NT2/D1 (cell line): ENCODE data around the gene LINC00237.

Source experiments
- DNase-seq: peaks from one replicate; pipeline ENCODE4 v3.0.0-alpha.2; 2011; ENCODE audit warnings: low read depth, low spot score
- H3K27me3 ChIP-seq: 2 replicates; pipeline ENCODE4 v1.6.0; 2011; ENCODE audit warnings: mild to moderate bottlenecking; ENCODE audit not compliant: insufficient read length, insufficient read depth
- H3K36me3 ChIP-seq: 2 replicates; pipeline ENCODE4 v1.6.1; 2011; ENCODE audit warnings: mild to moderate bottlenecking, low read length, mixed read lengths; ENCODE audit not compliant: insufficient read depth, insufficient read length
- H3K4me1 ChIP-seq: 2 replicates; pipeline ENCODE4 v1.5.1; 2011; ENCODE audit not compliant: insufficient read depth, insufficient read length
- H3K4me3 ChIP-seq: 2 replicates; pipeline ENCODE4 v1.5.1; 2011; ENCODE audit warnings: low read depth; ENCODE audit not compliant: insufficient read length
- H3K9ac ChIP-seq: 2 replicates; pipeline ENCODE4 v1.6.0; 2011; ENCODE audit warnings: low read depth; ENCODE audit not compliant: insufficient read length
- H3K9me3 ChIP-seq: 2 replicates; pipeline ENCODE4 v1.5.1; 2011; ENCODE audit warnings: mild to moderate bottlenecking, low read length; ENCODE audit not compliant: insufficient read depth
- SUZ12 ChIP-seq: IDR thresholded peaks from 2 replicates; pipeline ENCODE4 v1.6.1; 2011; ENCODE audit not compliant: insufficient read length, insufficient read depth; ENCODE audit errors: extremely low read depth
- YY1 ChIP-seq: IDR thresholded peaks from 2 replicates; pipeline ENCODE4 v1.6.1; 2011; ENCODE audit not compliant: insufficient read length, insufficient read depth
- ZNF274 ChIP-seq: IDR thresholded peaks from 2 replicates; pipeline ENCODE4 v1.6.1; 2011; ENCODE audit warnings: mild to moderate bottlenecking, low read depth, low read length

LINC00237 gene

DNA sequence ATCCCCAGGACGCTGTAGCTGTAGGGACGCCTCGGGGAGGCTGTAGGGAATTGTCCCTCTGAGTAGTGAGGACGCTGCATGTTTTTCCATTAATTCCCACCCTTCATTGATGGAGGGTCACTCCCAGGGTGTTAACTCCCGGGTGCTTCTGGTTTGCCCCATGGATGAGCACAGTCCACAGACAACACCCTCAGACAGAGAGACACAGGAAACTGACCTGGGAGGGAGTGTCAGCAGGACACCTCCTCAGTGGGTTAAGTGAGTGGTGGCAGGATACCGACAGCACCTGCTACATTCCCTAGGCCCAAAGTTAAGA, 53.5 kb downstream of the LINC00237 start:
- H3K4me3 ChIP-seq: no peak overlapping the region
- no peaks in the 10 kb centered on the region for H3K4me1 ChIP-seq
- H3K36me3 ChIP-seq: no peaks in the 10 kb centered on the region

DNA sequence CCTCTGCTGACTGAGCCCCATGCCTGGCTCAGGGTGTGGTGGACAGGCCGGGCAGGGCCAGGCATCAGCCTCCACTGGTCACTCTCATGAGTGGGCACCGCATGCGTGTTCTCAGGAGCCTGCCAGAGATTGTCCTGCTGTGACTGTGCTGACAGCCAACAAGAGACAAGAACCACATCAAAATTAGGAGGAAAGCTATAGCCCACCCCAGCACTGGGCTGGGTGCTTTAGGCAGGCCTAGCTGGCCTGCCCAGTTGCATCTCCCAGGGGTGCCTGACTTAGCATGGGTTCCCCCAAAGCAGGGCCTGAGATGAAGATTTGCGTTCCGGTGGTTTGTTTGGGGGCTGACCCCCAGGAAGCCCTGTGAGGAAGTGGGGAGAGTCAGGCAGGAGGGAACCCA, 53.9 kb downstream of the LINC00237 start:
- Histone ChIP-seq H3K9me3 (no peaks in the 10 kb centered on the region), H3K4me3 (no peak overlapping the region), H3K9ac (no peak overlapping the region), H3K27me3 (no peaks in the 10 kb centered on the region), H3K36me3 (no peaks in the 10 kb centered on the region), H3K4me1 (no peaks in the 10 kb centered on the region)
- no peak for TF ChIP-seq YY1
- DNase-seq: no peak

More for the DNA sequence above, 53.5 kb downstream of the LINC00237 start:
- no peak for DNase-seq
- no peak for TF ChIP-seq SUZ12
- no peak for TF ChIP-seq YY1
- no peak for TF ChIP-seq ZNF274
- no peak overlapping the region for H3K9ac ChIP-seq
- no peaks in the 10 kb centered on the region for H3K9me3 ChIP-seq
- H3K27me3 ChIP-seq: no peaks in the 10 kb centered on the region

DNA sequence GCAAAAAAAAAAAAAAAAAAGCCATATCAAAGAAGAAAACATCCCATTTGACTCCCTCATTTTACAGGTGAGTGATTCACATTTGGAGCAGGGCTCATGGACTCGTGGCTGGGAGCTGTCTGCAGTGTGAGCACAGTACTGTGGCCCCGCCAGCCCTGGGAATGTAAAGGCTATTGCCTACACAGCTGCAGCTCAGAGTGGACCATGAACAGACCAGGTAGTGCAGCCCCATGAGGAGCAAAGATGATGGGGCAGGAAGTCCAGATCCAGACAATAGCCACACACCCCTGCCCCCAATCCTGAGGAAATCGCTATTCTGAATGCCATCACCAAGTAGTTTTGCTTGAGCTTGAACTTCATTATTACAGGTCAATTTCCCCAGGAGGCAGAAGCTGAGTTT, 55.4 kb downstream of the LINC00237 start:
- Histone ChIP-seq H3K9ac (no peak overlapping the region), H3K4me1 (no peaks in the 10 kb centered on the region), H3K27me3 (no peaks in the 10 kb centered on the region), H3K36me3 (no peaks in the 10 kb centered on the region), H3K4me3 (no peak overlapping the region), H3K9me3 (no peaks in the 10 kb centered on the region)
- TF ChIP-seq SUZ12 (no peak), ZNF274 (no peak), YY1 (no peak)
- no peak for DNase-seq

DNA sequence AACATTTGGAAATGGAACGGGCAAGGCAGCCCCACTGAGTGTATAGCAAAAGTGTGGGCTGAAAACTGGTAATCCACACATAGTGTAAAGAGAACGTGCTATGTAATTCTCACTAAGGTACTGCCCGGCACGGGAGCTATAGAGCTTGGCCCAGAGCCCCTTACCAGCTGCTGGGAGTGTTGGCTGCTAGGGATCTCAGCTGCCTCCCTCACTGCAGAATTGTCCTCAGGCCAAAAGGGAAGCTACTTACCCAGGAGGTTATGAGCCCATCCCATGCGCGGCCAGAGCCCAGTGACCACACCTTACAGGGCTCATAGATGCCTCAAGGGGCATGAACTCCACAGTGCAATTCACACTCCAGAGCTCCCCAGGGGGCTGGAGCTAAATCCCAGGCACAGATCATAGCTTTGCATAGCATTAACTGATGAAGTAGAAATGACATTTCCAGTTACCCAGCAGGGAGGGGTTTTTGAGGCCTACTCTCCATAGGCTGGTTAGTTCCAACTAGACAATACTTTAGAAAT, 56.8 kb downstream of the LINC00237 start:
- H3K9me3 ChIP-seq: no peaks in the 10 kb centered on the region
- H3K4me3 ChIP-seq: no peak overlapping the region
- no peak overlapping the region for H3K9ac ChIP-seq
- TF ChIP-seq ZNF274: no peak
- no peak for TF ChIP-seq YY1
- no peak for TF ChIP-seq SUZ12
- no peaks in the 10 kb centered on the region for H3K27me3 ChIP-seq
- no peaks in the 10 kb centered on the region for H3K36me3 ChIP-seq
- DNase-seq: no peak
- H3K4me1 ChIP-seq: no peaks in the 10 kb centered on the region

DNA sequence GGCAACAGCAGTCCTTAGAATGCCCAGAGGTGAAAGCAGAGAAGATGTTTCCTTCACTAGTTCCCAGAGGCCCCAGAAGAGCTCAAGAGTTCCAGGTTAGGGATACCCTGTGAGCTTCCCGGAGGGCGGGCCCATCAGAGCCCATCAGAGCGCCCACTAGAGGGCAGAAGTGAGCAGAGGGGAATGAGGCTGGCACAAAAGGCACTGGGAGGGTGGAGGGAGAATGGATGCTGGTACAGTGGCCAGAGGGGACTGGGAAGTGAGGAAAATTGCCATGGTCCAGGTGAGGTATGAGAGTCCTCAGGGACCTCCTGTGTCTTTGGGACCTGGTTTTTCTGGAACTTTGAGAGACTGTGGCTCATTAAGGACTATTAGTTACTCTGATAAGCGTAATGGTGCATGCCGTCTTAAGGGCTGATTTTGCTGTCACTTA, 57.3 kb downstream of the LINC00237 start:
- no peak for TF ChIP-seq YY1
- TF ChIP-seq ZNF274: no peak
- no peak for TF ChIP-seq SUZ12
- H3K9ac ChIP-seq: no peak overlapping the region
- no peak for DNase-seq
- H3K4me3 ChIP-seq: no peak overlapping the region
- H3K9me3 ChIP-seq: no peaks in the 10 kb centered on the region
- no peaks in the 10 kb centered on the region for H3K27me3 ChIP-seq
- H3K4me1 ChIP-seq: no peaks in the 10 kb centered on the region
- no peaks in the 10 kb centered on the region for H3K36me3 ChIP-seq

DNA sequence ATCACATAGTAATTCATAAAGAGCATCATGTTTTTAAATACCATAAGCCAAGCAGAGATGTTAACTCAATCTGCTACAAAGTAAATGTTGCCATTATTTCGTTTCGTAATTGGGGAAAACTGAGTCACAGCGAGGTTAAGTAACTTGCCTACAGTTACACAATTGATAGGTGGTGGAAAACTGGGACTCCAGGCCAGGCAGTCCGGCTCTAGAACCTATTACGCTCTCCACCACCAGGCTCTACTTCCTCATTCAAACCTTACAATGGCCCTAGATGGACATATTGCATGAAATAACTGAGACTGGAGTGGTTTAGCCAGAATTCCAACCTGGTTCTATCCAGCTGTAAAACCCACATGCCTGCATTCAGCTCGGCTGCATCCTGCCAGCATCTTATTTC, 58.2 kb downstream of the LINC00237 start:
- no peaks in the 10 kb centered on the region for H3K36me3 ChIP-seq
- no peak overlapping the region for H3K4me3 ChIP-seq
- no peaks in the 10 kb centered on the region for H3K27me3 ChIP-seq
- H3K4me1 ChIP-seq: no peaks in the 10 kb centered on the region
- TF ChIP-seq ZNF274 (no peak), SUZ12 (no peak), YY1 (no peak)
- DNase-seq: no peak
- no peak overlapping the region for H3K9ac ChIP-seq
- no peaks in the 10 kb centered on the region for H3K9me3 ChIP-seq

DNA sequence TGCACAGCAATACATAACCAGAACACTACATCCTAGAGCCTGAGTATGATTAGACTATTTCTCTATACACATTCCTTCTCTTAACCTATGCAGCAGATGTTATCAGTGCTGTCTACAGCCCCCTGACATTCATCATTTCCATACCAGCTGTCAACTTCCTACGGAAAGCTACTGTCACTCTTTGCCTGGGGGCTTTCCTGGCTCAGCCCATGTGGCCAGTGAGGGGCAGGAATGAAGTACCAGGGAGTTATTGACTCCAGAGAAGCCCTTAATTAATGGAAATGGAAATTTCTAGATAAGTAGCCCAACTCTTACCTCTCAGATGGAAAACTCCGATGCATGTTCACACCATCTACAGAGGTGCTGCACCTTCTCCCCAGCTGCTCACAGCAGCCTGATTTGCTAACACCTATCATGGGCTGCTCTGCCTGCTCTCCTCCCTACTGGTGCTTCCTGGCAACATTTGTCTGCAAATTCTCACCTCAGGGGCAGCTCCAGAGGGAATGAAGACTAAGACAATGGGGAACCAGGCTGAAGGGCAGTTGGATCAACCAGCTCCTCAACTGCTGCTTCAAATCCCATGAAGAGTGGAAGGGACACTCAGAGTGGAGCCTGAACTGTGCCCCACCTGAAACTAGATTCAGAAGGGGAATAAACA, 59.6 kb downstream of the LINC00237 start:
- H3K36me3 ChIP-seq: no peaks in the 10 kb centered on the region
- no peak overlapping the region for H3K4me3 ChIP-seq
- DNase-seq: no peak
- TF ChIP-seq YY1 (no peak), ZNF274 (no peak), SUZ12 (no peak)
- H3K27me3 ChIP-seq: no peaks in the 10 kb centered on the region
- no peak overlapping the region for H3K9ac ChIP-seq
- H3K4me1 ChIP-seq: no peaks in the 10 kb centered on the region
- H3K9me3 ChIP-seq: no peaks in the 10 kb centered on the region
